Liver (tissue), 9 donors: Measurements from ENCODE around the gene TMEM183A. TPM values are rescaled to one million over a fixed set of nuclear protein-coding genes. Genes with fewer than 3 reads are reported as not detected.
A peak's percentile ranks its signal among the peaks of the same experiment; 100 is the strongest.

Source experiments
- DNase-seq: peaks from one replicate; pipeline ENCODE4 v3.0.0-alpha.2; 2017; ENCODE audit warnings: low spot score
- H3K27ac ChIP-seq, 2 donors: one replicate each; pipeline ENCODE4 v1.7.0; 2013; ENCODE audit warnings: inconsistent platforms in 2 of 2, low read length in 2 of 2, control low read depth in 1 of 2, low read depth in 1 of 2, mild to moderate bottlenecking in 1 of 2
- H3K27me3 ChIP-seq, 4 donors: one replicate each; pipeline versions ENCODE4 v1.6.1 to v1.7.0; 2013; ENCODE audit warnings: low read length in 3 of 4, inconsistent platforms in 1 of 4, mild to moderate bottlenecking in 1 of 4, moderate library complexity in 1 of 4; ENCODE audit not compliant: control insufficient read depth in 4 of 4, insufficient read depth in 4 of 4
- H3K36me3 ChIP-seq, 4 donors: one replicate each; pipeline versions ENCODE4 v1.6.1 to v1.7.0; 2013; ENCODE audit warnings: low read length in 3 of 4, mild to moderate bottlenecking in 3 of 4, low read depth in 1 of 4, moderate library complexity in 1 of 4; ENCODE audit not compliant: control insufficient read depth in 4 of 4, insufficient read depth in 3 of 4
- H3K4me1 ChIP-seq, 4 donors: one replicate each; pipeline versions ENCODE4 v1.6.1 to v1.7.0; 2013; ENCODE audit warnings: low read length in 3 of 4, mild to moderate bottlenecking in 3 of 4, moderate library complexity in 1 of 4; ENCODE audit not compliant: control insufficient read depth in 4 of 4, insufficient read depth in 4 of 4
- H3K4me3 ChIP-seq, 3 donors: one replicate each; pipeline versions ENCODE4 v1.6.1 to v1.7.0; 2013; ENCODE audit warnings: low read length in 3 of 3, control low read depth in 1 of 3, low read depth in 1 of 3, mild to moderate bottlenecking in 1 of 3
- H3K9ac ChIP-seq, 2 donors: one replicate each; pipeline ENCODE4 v1.7.0; 2013; ENCODE audit warnings: low read length in 2 of 2, mild to moderate bottlenecking in 2 of 2, moderate library complexity in 2 of 2, control low read depth in 1 of 2, low read depth in 1 of 2
- H3K9me3 ChIP-seq, 4 donors: one replicate each; pipeline versions ENCODE4 v1.6.1 to v1.7.0; 2013; ENCODE audit warnings: low read length in 3 of 4; ENCODE audit not compliant: control insufficient read depth in 4 of 4
- EGR1 ChIP-seq, 2 donors: IDR thresholded peaks; 2 replicates each; pipeline ENCODE4 v1.6.1; 2016 to 2018; ENCODE audit warnings: antibody characterized with exemption in 2 of 2, low read depth in 2 of 2
- FOXA1 ChIP-seq: IDR thresholded peaks from 2 replicates; pipeline ENCODE4 v1.6.1; 2016; ENCODE audit warnings: antibody characterized with exemption
- FOXA2 ChIP-seq: IDR thresholded peaks from 2 replicates; pipeline ENCODE4 v1.6.1; 2016; ENCODE audit warnings: antibody characterized with exemption
- HNF4A ChIP-seq, 2 donors: conservative IDR thresholded peaks; 2 replicates each; pipeline ENCODE4 v1.6.1; 2016; ENCODE audit warnings: antibody characterized with exemption in 2 of 2, mild to moderate bottlenecking in 2 of 2
- HNF4G ChIP-seq: IDR thresholded peaks from 2 replicates; pipeline ENCODE4 v1.6.1; 2016; ENCODE audit warnings: antibody characterized with exemption
- JUND ChIP-seq, 2 donors: IDR thresholded peaks; 2 replicates each; pipeline ENCODE4 v1.6.1; 2016; ENCODE audit warnings: antibody characterized with exemption in 2 of 2
- RAD21 ChIP-seq, 2 donors: IDR thresholded peaks; 2 replicates each; pipeline ENCODE4 v1.6.1; 2016; ENCODE audit warnings: antibody characterized with exemption in 2 of 2, mild to moderate bottlenecking in 2 of 2
- YY1 ChIP-seq: IDR thresholded peaks from 2 replicates; pipeline ENCODE4 v1.6.1; 2016; ENCODE audit warnings: antibody characterized with exemption, mild to moderate bottlenecking
- WGBS: extraction: QIAGEN DNeasy Blood & Tissue Kit; methylation state at CpG from one replicate; pipeline ENCODE4 v1.1.7; 2013; 5-methylcytosine and 5-hydroxymethylcytosine counted together
- polyA plus RNA-seq, 2 donors: library from polyadenylated mRNA; stranded (reverse) in 1 of 2; unstranded in 1 of 2; fragments of 200-250 nt in 1 of 2; fragments of >200 nt in 1 of 2; fragmentation: Nextera tagmentation in 1 of 2; extraction: Ambion mirVana in 1 of 2; gene quantifications; one replicate each; pipeline versions ENCODE4 v1.2.1 to v1.2.3, GENCODE V29; 2013 to 2015
- total RNA-seq, 2 donors: library from RNA; depleted of rRNA; stranded (reverse); fragments of >200 nt; gene quantifications; one replicate each; pipeline ENCODE4 v1.2.3, GENCODE V29; 2014
- TF ChIP-seq, protein P1 (sequence below): fragments of 150-350 bp; IDR thresholded peaks from 2 replicates; pipeline ENCODE4 v1.5.1; 2017; ENCODE audit warnings: improper control_type of control experiment, low read depth, low read length; ENCODE audit not compliant: missing input control
- TF ChIP-seq, protein P2 (sequence below): IDR thresholded peaks from 2 replicates; pipeline ENCODE4 v1.6.1; 2016; ENCODE audit warnings: antibody characterized with exemption, mild to moderate bottlenecking
- TF ChIP-seq, protein P3 (sequence below): IDR thresholded peaks from 2 replicates; pipeline ENCODE4 v1.6.1; 2016; ENCODE audit warnings: antibody characterized with exemption
- donor health status: healthy.
- donor health status: healthy.
- donor health status: healthy.
- donor health status: healthy.
- donor health status: healthy.

TMEM183A gene
- total and polyA plus RNA-seq, 4 donors = 21.0 to 48.9 (median 35.5) TPM

DNA sequence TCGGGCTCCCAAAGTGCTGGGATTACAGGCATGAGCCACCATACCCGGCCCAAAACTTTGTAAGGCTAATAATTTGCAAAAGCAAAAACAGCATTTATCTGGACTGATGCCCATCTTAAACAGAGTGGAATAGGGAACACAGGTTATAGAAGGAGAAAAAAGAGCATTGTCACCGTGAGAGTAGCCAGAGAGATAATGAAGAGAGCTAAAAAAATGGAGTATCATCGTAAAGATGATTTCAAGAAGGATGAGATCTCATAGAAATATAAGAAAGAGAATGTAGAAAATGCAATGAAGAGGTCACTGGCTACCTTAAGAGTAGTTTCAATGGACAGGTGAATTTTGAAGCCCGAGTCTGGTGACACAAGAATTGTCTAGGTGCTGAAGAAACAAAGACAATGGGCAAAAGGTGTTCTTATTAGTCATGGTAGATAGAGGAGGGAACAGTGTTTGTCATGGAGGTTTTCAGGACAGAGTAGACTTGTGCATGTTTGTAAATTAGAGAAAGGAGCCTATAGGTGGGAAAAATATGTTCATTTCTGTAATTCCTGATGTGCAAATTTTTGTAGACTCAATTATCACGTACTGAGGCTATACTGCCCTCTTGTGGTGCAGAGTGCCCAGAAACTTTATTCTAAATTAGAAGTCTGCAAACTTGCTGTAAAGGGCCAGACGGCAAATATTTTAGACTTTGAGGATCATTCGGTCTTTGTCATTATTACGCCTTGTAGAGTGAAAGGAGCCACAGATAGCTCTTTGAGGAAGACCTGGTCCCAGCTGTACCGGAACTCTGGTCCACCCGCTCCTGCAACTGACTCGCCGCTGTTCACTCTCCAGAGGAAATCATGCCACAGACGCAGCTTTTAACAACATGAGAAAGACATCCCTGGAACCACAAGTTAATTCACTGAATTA is 8.1 kb upstream of the TMEM183A start:
- Histone ChIP-seq H3K27ac (no peak overlapping the region), H3K27me3 (no peaks in the 10 kb centered on the region), H3K9ac (no peak overlapping the region), H3K36me3 (no peaks in the 10 kb centered on the region), H3K9me3 (no peaks in the 10 kb centered on the region), H3K4me3 (no peak overlapping the region), H3K4me1 (peaks cover 0 to 4% (median 0%) of the 10 kb centered on the region in 4 donors)
- peak; percentile 72 for DNase-seq
- TF ChIP-seq, protein P1, sequence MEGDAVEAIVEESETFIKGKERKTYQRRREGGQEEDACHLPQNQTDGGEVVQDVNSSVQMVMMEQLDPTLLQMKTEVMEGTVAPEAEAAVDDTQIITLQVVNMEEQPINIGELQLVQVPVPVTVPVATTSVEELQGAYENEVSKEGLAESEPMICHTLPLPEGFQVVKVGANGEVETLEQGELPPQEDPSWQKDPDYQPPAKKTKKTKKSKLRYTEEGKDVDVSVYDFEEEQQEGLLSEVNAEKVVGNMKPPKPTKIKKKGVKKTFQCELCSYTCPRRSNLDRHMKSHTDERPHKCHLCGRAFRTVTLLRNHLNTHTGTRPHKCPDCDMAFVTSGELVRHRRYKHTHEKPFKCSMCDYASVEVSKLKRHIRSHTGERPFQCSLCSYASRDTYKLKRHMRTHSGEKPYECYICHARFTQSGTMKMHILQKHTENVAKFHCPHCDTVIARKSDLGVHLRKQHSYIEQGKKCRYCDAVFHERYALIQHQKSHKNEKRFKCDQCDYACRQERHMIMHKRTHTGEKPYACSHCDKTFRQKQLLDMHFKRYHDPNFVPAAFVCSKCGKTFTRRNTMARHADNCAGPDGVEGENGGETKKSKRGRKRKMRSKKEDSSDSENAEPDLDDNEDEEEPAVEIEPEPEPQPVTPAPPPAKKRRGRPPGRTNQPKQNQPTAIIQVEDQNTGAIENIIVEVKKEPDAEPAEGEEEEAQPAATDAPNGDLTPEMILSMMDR = peak; percentile 78
- TF ChIP-seq HNF4A (conservative IDR thresholded peaks at IDR 0.05) (no peak), RAD21 (IDR thresholded peaks at IDR 0.05) (peak; percentile 84 to 88)
- WGBS = 42% methylated on average over 14 of the region's 14 CpGs

DNA sequence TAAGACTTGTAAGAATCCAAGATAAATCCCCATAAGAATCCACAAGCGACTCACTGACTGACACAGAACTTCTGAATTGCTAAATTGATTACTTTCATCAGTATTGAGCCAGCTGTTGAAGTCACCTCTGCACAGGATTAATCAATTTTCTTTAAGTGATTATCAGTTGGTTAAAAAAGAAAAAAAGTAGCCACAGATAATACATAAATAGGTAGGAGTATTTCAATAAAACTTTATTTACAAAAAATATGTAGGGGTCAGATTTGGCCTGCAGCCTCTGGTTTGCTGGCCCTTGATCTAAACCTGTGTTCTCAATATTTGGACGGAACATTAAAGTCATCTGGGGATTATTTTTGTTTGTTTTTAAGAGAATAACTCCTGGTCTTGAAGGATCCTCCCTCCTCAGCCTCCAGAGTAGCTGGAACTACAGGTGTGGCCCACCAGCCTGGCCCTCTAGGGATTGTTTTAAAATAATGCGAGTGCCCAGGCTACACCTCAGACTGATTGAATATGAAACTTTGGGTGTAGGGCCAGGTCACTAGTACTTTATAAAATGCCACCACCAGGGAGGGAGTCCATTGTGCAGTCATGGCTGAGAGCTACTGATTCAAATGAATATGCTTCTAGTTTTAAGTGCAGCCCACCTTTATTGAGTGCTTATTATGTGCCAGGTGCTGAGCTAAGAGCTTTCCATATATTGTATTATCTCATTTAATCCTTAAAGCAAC is 6.8 kb upstream of the TMEM183A start:
- Histone ChIP-seq H3K9ac (no peak overlapping the region), H3K27ac (no peak overlapping the region), H3K27me3 (no peaks in the 10 kb centered on the region), H3K9me3 (no peaks in the 10 kb centered on the region), H3K36me3 (no peaks in the 10 kb centered on the region), H3K4me1 (peaks cover 0 to 4% (median 0%) of the 10 kb centered on the region in 4 donors), H3K4me3 (no peak overlapping the region)
- TF ChIP-seq YY1 (no peak), EGR1 (IDR thresholded peaks at IDR 0.05; ENCODE audit: low read depth in 2 of 2) (no peak), JUND (IDR thresholded peaks at IDR 0.05) (no peak), FOXA1 (no peak)
- TF ChIP-seq, protein P2, sequence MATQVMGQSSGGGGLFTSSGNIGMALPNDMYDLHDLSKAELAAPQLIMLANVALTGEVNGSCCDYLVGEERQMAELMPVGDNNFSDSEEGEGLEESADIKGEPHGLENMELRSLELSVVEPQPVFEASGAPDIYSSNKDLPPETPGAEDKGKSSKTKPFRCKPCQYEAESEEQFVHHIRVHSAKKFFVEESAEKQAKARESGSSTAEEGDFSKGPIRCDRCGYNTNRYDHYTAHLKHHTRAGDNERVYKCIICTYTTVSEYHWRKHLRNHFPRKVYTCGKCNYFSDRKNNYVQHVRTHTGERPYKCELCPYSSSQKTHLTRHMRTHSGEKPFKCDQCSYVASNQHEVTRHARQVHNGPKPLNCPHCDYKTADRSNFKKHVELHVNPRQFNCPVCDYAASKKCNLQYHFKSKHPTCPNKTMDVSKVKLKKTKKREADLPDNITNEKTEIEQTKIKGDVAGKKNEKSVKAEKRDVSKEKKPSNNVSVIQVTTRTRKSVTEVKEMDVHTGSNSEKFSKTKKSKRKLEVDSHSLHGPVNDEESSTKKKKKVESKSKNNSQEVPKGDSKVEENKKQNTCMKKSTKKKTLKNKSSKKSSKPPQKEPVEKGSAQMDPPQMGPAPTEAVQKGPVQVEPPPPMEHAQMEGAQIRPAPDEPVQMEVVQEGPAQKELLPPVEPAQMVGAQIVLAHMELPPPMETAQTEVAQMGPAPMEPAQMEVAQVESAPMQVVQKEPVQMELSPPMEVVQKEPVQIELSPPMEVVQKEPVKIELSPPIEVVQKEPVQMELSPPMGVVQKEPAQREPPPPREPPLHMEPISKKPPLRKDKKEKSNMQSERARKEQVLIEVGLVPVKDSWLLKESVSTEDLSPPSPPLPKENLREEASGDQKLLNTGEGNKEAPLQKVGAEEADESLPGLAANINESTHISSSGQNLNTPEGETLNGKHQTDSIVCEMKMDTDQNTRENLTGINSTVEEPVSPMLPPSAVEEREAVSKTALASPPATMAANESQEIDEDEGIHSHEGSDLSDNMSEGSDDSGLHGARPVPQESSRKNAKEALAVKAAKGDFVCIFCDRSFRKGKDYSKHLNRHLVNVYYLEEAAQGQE = no peak
- DNase-seq = no peak
- 84% methylated on average over 3 of the region's 3 CpGs for WGBS

DNA sequence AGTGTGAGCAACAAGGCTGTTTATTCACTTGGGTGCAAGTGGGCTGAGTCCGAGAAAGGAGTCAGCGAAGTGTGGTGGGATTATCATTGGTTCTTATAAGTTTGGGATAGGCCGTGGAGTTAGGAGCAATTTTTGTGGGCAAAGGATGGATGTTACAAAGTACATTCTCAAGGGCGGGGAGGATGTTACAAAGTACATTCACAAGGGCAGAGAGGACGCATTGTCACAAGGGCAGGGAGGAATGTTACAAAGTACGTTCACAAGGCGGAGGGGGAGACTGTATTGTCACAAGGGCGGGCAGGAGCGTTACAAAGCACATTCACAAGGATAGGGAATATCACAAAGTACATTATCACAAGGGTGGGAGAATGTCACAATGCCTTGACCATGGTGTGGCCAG is 5.2 kb upstream of the TMEM183A start:
- Histone ChIP-seq H3K4me1 (peaks cover 0 to 4% (median 2%) of the 10 kb centered on the region in 4 donors), H3K27me3 (no peaks in the 10 kb centered on the region), H3K4me3 (no peak overlapping the region), H3K27ac (no peak overlapping the region), H3K9ac (no peak overlapping the region), H3K9me3 (no peaks in the 10 kb centered on the region), H3K36me3 (no peaks in the 10 kb centered on the region)
- TF ChIP-seq HNF4G (no peak), RAD21 (IDR thresholded peaks at IDR 0.05) (no peak), FOXA2 (no peak), EGR1 (IDR thresholded peaks at IDR 0.05; ENCODE audit: low read depth in 2 of 2) (no peak), FOXA1 (no peak), HNF4A (conservative IDR thresholded peaks at IDR 0.05) (no peak)
- TF ChIP-seq, protein P3, sequence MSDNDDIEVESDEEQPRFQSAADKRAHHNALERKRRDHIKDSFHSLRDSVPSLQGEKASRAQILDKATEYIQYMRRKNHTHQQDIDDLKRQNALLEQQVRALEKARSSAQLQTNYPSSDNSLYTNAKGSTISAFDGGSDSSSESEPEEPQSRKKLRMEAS = no peak
- no peak for DNase-seq
- 85% methylated on average over 9 of the region's 9 CpGs for WGBS
